Measurements from ENCODE around the gene ESAM. TPM values are rescaled to one million over a fixed set of nuclear protein-coding genes. Genes with fewer than 3 reads are reported as not detected.
A peak's percentile ranks its signal among the peaks of the same experiment; 100 is the strongest.

ESAM gene, protein sequence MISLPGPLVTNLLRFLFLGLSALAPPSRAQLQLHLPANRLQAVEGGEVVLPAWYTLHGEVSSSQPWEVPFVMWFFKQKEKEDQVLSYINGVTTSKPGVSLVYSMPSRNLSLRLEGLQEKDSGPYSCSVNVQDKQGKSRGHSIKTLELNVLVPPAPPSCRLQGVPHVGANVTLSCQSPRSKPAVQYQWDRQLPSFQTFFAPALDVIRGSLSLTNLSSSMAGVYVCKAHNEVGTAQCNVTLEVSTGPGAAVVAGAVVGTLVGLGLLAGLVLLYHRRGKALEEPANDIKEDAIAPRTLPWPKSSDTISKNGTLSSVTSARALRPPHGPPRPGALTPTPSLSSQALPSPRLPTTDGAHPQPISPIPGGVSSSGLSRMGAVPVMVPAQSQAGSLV
- total RNA-seq (1 to 10 TPM; 1.2 to 3.5 (median 2.5) TPM), total RNA-seq (0.16 to 3.0 (median 0.89) reads per million in 29 experiments)
- total RNA-seq (2013): 1.3 TPM

GRCh38 chr11:124762105-124762623, at the start of gene ESAM:
ESAM (minus strand) TSS chr11:124762290; CDS start chr11:124762154, 136 bp downstream.
- Histone ChIP-seq H3K4me3 (ENCODE audit: control insufficient read depth in 1 of 2, extremely low read depth in 1 of 2, low read length in 1 of 2) (peak within 1 kb of the TSS; percentile 64 to 89), H3K36me3 (ENCODE audit: control insufficient read depth in 2 of 2, extremely low read depth in 1 of 2, insufficient read depth in 1 of 2, low read length in 1 of 2) (peaks cover 0 to 4% of the 10 kb centered on the region in 2 donors), H3K27me3 (replicated peaks in 1 of 2; ENCODE audit: control insufficient read depth in 2 of 2, extremely low read depth in 1 of 2, insufficient read depth in 2 of 2, low read length in 1 of 2) (peaks cover 0 to 56% of the 10 kb centered on the region in 2 experiments), H3K4me1 (ENCODE audit: control insufficient read depth in 1 of 2, extremely low read depth in 1 of 2, insufficient read depth in 2 of 2, low read length in 2 of 2) (peaks cover 19 to 55% of the 10 kb centered on the region in 2 experiments), H3K9me3 (no peaks in the 10 kb centered on the region), H3K27ac (ENCODE audit: low read length) (no peak within 1 kb of the TSS)
- WGBS (ENCODE audit: insufficient coverage): 0% methylated on average over 50 of the region's 55 CpGs
- ATAC-seq (replicated peaks in 1 of 4) (peak; percentile 74 to 83 (median 79)), DNase-seq (peak in 31 of 35 experiments; percentile 33 to 78 (median 55))
- Mint-ChIP-seq H3K4me3 (peak within 1 kb of the TSS; percentile 84 to 93 (median 91)), H3K9me3 (no peaks in the 10 kb centered on the region), H3K4me1 (peaks cover 26 to 41% (median 27%) of the 10 kb centered on the region in 3 donors), H3K36me3 (peaks cover 6% of the 10 kb centered on the region), H3K27ac (peak within 1 kb of the TSS; percentile 73 to 74), H3K27me3 (peaks cover 17 to 41% of the 10 kb centered on the region in 2 donors)
- ChIA-PET CTCF (interaction anchor here (0.6 to 4.6 kb wide), 17 partner anchors 7 to 1521 kb away, joined by 3 to 45 read pairs (median 3); partner anchors contain the start of genes NRGN (in 1 of the 2) and VSIG2 (in 1 of the 2)), POLR2A (no interaction called here)

GRCh38 chr11:124811399-124812125, 49.5 kb upstream of the ESAM start:
- no peaks in the 10 kb centered on the region for H3K9me3 Mint-ChIP-seq
- ChIA-PET POLR2A (no interaction called here), CTCF (no interaction called here)
- ATAC-seq (replicated peaks in 1 of 4): no peak
- H3K4me3 Mint-ChIP-seq: no peak overlapping the region
- H3K4me3 ChIP-seq (ENCODE audit: control insufficient read depth in 1 of 2, extremely low read depth in 1 of 2, low read length in 1 of 2): no peak overlapping the region
- peaks cover 0 to 17% of the 10 kb centered on the region in 2 experiments for H3K27me3 ChIP-seq (replicated peaks in 1 of 2; ENCODE audit: control insufficient read depth in 2 of 2, extremely low read depth in 1 of 2, insufficient read depth in 2 of 2, low read length in 1 of 2)
- no peaks in the 10 kb centered on the region for H3K36me3 ChIP-seq (ENCODE audit: control insufficient read depth in 2 of 2, extremely low read depth in 1 of 2, insufficient read depth in 1 of 2, low read length in 1 of 2)
- H3K4me1 ChIP-seq (ENCODE audit: control insufficient read depth in 1 of 2, extremely low read depth in 1 of 2, insufficient read depth in 2 of 2, low read length in 2 of 2): no peaks in the 10 kb centered on the region
- 69% methylated on average over 3 of the region's 10 CpGs for WGBS (ENCODE audit: insufficient coverage)
- no peak for DNase-seq
- H3K9me3 ChIP-seq: no peaks in the 10 kb centered on the region
- H3K27me3 Mint-ChIP-seq: peaks cover 19 to 29% of the 10 kb centered on the region in 2 donors
- H3K27ac Mint-ChIP-seq: no peak overlapping the region
- H3K36me3 Mint-ChIP-seq: peaks cover 14% of the 10 kb centered on the region
- H3K27ac ChIP-seq (ENCODE audit: low read length): no peak overlapping the region
- H3K4me1 Mint-ChIP-seq: no peaks in the 10 kb centered on the region

GRCh38 chr11:124807660-124808270, 45.7 kb upstream of the ESAM start:
- ATAC-seq (replicated peaks in 1 of 4) (no peak), DNase-seq (no peak)
- Mint-ChIP-seq H3K9me3 (no peaks in the 10 kb centered on the region), H3K4me1 (no peaks in the 10 kb centered on the region), H3K4me3 (no peak overlapping the region), H3K36me3 (peaks cover 29% of the 10 kb centered on the region), H3K27me3 (peaks cover 2 to 11% of the 10 kb centered on the region in 2 donors), H3K27ac (no peak overlapping the region)
- peaks cover 0 to 11% of the 10 kb centered on the region in 2 experiments for H3K27me3 ChIP-seq (replicated peaks in 1 of 2; ENCODE audit: control insufficient read depth in 2 of 2, extremely low read depth in 1 of 2, insufficient read depth in 2 of 2, low read length in 1 of 2)
- H3K4me1 ChIP-seq (ENCODE audit: control insufficient read depth in 1 of 2, extremely low read depth in 1 of 2, insufficient read depth in 2 of 2, low read length in 2 of 2): no peaks in the 10 kb centered on the region
- H3K36me3 ChIP-seq (ENCODE audit: control insufficient read depth in 2 of 2, extremely low read depth in 1 of 2, insufficient read depth in 1 of 2, low read length in 1 of 2): no peaks in the 10 kb centered on the region
- no peak overlapping the region for H3K4me3 ChIP-seq (ENCODE audit: control insufficient read depth in 1 of 2, extremely low read depth in 1 of 2, low read length in 1 of 2)
- ChIA-PET POLR2A (no interaction called here), CTCF (no interaction called here)
- no peaks in the 10 kb centered on the region for H3K9me3 ChIP-seq
- 58% methylated on average over 2 of the region's 6 CpGs for WGBS (ENCODE audit: insufficient coverage)
- H3K27ac ChIP-seq (ENCODE audit: low read length): no peak overlapping the region

DNA sequence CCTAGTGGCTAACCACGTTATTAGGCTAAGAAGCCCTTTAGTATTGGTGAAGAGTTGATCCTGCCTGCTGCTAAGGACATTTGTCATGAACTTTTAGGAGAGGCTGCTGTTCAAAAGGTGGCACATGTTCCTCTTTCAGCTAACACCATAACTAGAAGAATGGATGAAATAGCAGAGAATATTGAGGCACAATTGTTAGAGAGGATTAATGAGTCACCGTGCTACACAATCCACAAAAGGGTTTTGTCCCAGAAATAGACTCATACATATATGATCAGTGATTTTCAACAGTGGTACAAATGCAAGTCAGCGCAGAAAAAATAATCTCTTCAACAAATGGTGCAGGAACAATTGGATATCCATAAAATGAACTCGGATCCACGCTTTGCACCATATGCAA, 45.1 kb upstream of the ESAM start:
- Mint-ChIP-seq H3K9me3 (no peaks in the 10 kb centered on the region), H3K27me3 (peaks cover under 1 to 8% of the 10 kb centered on the region in 2 donors), H3K36me3 (peaks cover 29% of the 10 kb centered on the region), H3K4me1 (no peaks in the 10 kb centered on the region), H3K27ac (no peak overlapping the region), H3K4me3 (no peak overlapping the region)
- ATAC-seq (replicated peaks in 1 of 4) (no peak), DNase-seq (no peak)
- Histone ChIP-seq H3K4me3 (ENCODE audit: control insufficient read depth in 1 of 2, extremely low read depth in 1 of 2, low read length in 1 of 2) (no peak overlapping the region), H3K27ac (ENCODE audit: low read length) (no peak overlapping the region), H3K9me3 (no peaks in the 10 kb centered on the region), H3K4me1 (ENCODE audit: control insufficient read depth in 1 of 2, extremely low read depth in 1 of 2, insufficient read depth in 2 of 2, low read length in 2 of 2) (no peaks in the 10 kb centered on the region), H3K27me3 (replicated peaks in 1 of 2; ENCODE audit: control insufficient read depth in 2 of 2, extremely low read depth in 1 of 2, insufficient read depth in 2 of 2, low read length in 1 of 2) (peaks cover 0 to 11% of the 10 kb centered on the region in 2 experiments), H3K36me3 (ENCODE audit: control insufficient read depth in 2 of 2, extremely low read depth in 1 of 2, insufficient read depth in 1 of 2, low read length in 1 of 2) (no peaks in the 10 kb centered on the region)
- WGBS (ENCODE audit: insufficient coverage): no CpG with 5 or more reads among the region's 5 CpGs
- POLR2A ChIA-PET: no interaction called here
- CTCF ChIA-PET: interaction anchor here (0.6 to 0.9 kb wide), 3 partner anchors 18 to 136 kb away, joined by 3 to 5 read pairs (median 4); no protein-coding TSS in a partner anchor

- ChIA-PET CTCF (interaction anchor here (0.5 to 2.1 kb wide), 3 partner anchors 11 to 33 kb away, joined by 5 to 11 read pairs (median 5); no protein-coding TSS in a partner anchor), POLR2A (interaction anchor here in 1 of 2 donors (0.6 kb wide), 1 partner anchor 19 kb away, joined by 8 read pairs; no protein-coding TSS in a partner anchor)
- H3K36me3 Mint-ChIP-seq: peaks cover 29% of the 10 kb centered on the region
- Histone ChIP-seq H3K4me3 (ENCODE audit: control insufficient read depth in 1 of 2, extremely low read depth in 1 of 2, low read length in 1 of 2) (no peak overlapping the region), H3K9me3 (no peaks in the 10 kb centered on the region), H3K27ac (ENCODE audit: low read length) (no peak overlapping the region), H3K4me1 (ENCODE audit: control insufficient read depth in 1 of 2, extremely low read depth in 1 of 2, insufficient read depth in 2 of 2, low read length in 2 of 2) (peaks cover 3 to 4% of the 10 kb centered on the region in 2 experiments), H3K27me3 (replicated peaks in 1 of 2; ENCODE audit: control insufficient read depth in 2 of 2, extremely low read depth in 1 of 2, insufficient read depth in 2 of 2, low read length in 1 of 2) (peaks cover 0 to 5% of the 10 kb centered on the region in 2 experiments), H3K36me3 (ENCODE audit: control insufficient read depth in 2 of 2, extremely low read depth in 1 of 2, insufficient read depth in 1 of 2, low read length in 1 of 2) (no peaks in the 10 kb centered on the region)
- H3K9me3 Mint-ChIP-seq: no peaks in the 10 kb centered on the region
- H3K27ac Mint-ChIP-seq: no peak overlapping the region
- H3K4me3 Mint-ChIP-seq: no peak overlapping the region
- peaks cover 0 to 11% (median 10%) of the 10 kb centered on the region in 3 donors for H3K4me1 Mint-ChIP-seq
- H3K27me3 Mint-ChIP-seq: no peaks in the 10 kb centered on the region
- WGBS (ENCODE audit: insufficient coverage): no CpG with 5 or more reads among the region's 3 CpGs
- DNase-seq (no peak), ATAC-seq (replicated peaks in 1 of 4) (no peak)
These were observed 42.8 kb upstream of the ESAM start for GRCh38 chr11:124804884-124805283.
